Endodermal cell (in vitro differentiated cells): Measurements from ENCODE around the gene SAMD13. TPM values are rescaled to one million over a fixed set of nuclear protein-coding genes. Genes with fewer than 3 reads are reported as not detected.

Source experiments
- DNase-seq: peaks from one replicate; pipeline ENCODE4 v3.0.0-alpha.2; 2017
- H3K27ac ChIP-seq: 2 replicates; pipeline ENCODE4 v1.5.1; 2013; ENCODE audit warnings: mild to moderate bottlenecking, low read depth, low read length, moderate library complexity
- H3K27me3 ChIP-seq: 2 replicates; pipeline ENCODE4 v1.6.1; 2013; ENCODE audit warnings: mild to moderate bottlenecking, low read length, moderate library complexity; ENCODE audit not compliant: insufficient read depth, control insufficient read depth, poor library complexity, severe bottlenecking
- H3K36me3 ChIP-seq: 2 replicates; pipeline ENCODE4 v1.7.0; 2013; ENCODE audit warnings: mild to moderate bottlenecking, low read length, moderate library complexity; ENCODE audit not compliant: control insufficient read depth, insufficient read depth
- H3K4me1 ChIP-seq: one replicate; pipeline ENCODE4 v1.7.0; 2013; ENCODE audit warnings: low read length; ENCODE audit not compliant: control insufficient read depth, insufficient read depth
- H3K4me3 ChIP-seq: 2 replicates; pipeline ENCODE4 v1.5.1; 2013; ENCODE audit warnings: mild to moderate bottlenecking, low read length, moderate library complexity
- H3K9ac ChIP-seq: 2 replicates; pipeline ENCODE4 v1.6.1; 2013; ENCODE audit warnings: mild to moderate bottlenecking, low read length, moderate library complexity; ENCODE audit not compliant: poor library complexity, severe bottlenecking; ENCODE audit errors: extremely low read depth
- H3K9me3 ChIP-seq: 2 replicates; pipeline ENCODE4 v1.6.1; 2013; ENCODE audit warnings: mild to moderate bottlenecking, low read length, moderate library complexity; ENCODE audit not compliant: control insufficient read depth
- H3K27ac Mint-ChIP-seq: 2 replicates; pipeline ENCODE4 v1.8.0; 2020; ENCODE audit warnings: mixed read lengths
- H3K27me3 Mint-ChIP-seq: 2 replicates; pipeline ENCODE4 v1.8.0; 2021; ENCODE audit warnings: mild to moderate bottlenecking, mixed read lengths; ENCODE audit not compliant: insufficient read depth
- H3K36me3 Mint-ChIP-seq: 2 replicates; pipeline ENCODE4 v1.8.0; 2020; ENCODE audit warnings: low read depth, mixed read lengths
- H3K4me1 Mint-ChIP-seq: 2 replicates; pipeline ENCODE4 v1.8.0; 2020; ENCODE audit warnings: mixed read lengths
- H3K4me3 Mint-ChIP-seq: 2 replicates; pipeline ENCODE4 v1.8.0; 2020; ENCODE audit warnings: mild to moderate bottlenecking, moderate library complexity, mixed read lengths
- H3K9me3 Mint-ChIP-seq: 2 replicates; pipeline ENCODE4 v1.8.0; 2020; ENCODE audit warnings: mild to moderate bottlenecking, mixed read lengths
- CTCF ChIP-seq: fragments of 200-600 bp; sonication (generic); conservative IDR thresholded peaks from 2 replicates; pipeline ENCODE4 v1.5.0; 2021; ENCODE audit warnings: antibody characterized with exemption, mild to moderate bottlenecking
- WGBS, 2 experiments: methylation state at CpG; one replicate each; pipeline versions ENCODE4 v1.1.5 to v1.1.7; 2013; ENCODE audit warnings: missing lambda C conversion rate in 2 of 2, mixed read lengths in 1 of 2; ENCODE audit not compliant: insufficient coverage in 1 of 2, insufficient read length in 1 of 2; 5-methylcytosine and 5-hydroxymethylcytosine counted together
- total RNA-seq, 2 donors: library from RNA; stranded (reverse); fragmentation: NEBNext Ultra II Directional in 1 of 2; extraction: Animal tissue kit (Norgen Biotek cat#: 25700) in 1 of 2; gene quantifications; 2 replicates in 1 of 2; 3 replicates in 1 of 2; pipeline ENCODE4 v1.2.1, GENCODE V29; 2021

Gene SAMD13
- total RNA-seq, 2 donors from 2014 or later, result 1.8 to 2.5 TPM

- Mint-ChIP-seq H3K4me1 (no peaks in the 10 kb centered on the region), H3K4me3 (no peak overlapping the region), H3K27me3 (no peaks in the 10 kb centered on the region), H3K9me3 (no peaks in the 10 kb centered on the region), H3K36me3 (no peaks in the 10 kb centered on the region), H3K27ac (no peak overlapping the region)
- 94 to 96% methylated on average over 2 of the region's 2 CpGs for WGBS, 2 experiments
- H3K9ac ChIP-seq, result no peak overlapping the region
- H3K27me3 ChIP-seq, result no peaks in the 10 kb centered on the region
- H3K9me3 ChIP-seq, result no peaks in the 10 kb centered on the region
- H3K36me3 ChIP-seq, result no peaks in the 10 kb centered on the region
- TF ChIP-seq CTCF, result no peak
- DNase-seq, result no peak
- H3K4me3 ChIP-seq, result no peak overlapping the region
- H3K27ac ChIP-seq, result no peak overlapping the region
- no peaks in the 10 kb centered on the region for H3K4me1 ChIP-seq
These were observed 36.5 kb upstream of the SAMD13 start for GRCh38 chr1:84264961-84265360.

GRCh38 chr1:84265867-84266266, 35.6 kb upstream of the SAMD13 start:
- no peak for TF ChIP-seq CTCF
- DNase-seq, result no peak
- WGBS, 2 experiments, result 100% methylated on average over 2 of the region's 3 CpGs; no CpG with 5 or more reads in 1 of the 2 experiments
- Histone ChIP-seq H3K9ac (no peak overlapping the region), H3K4me3 (no peak overlapping the region), H3K27ac (no peak overlapping the region), H3K9me3 (no peaks in the 10 kb centered on the region), H3K27me3 (no peaks in the 10 kb centered on the region), H3K4me1 (no peaks in the 10 kb centered on the region), H3K36me3 (no peaks in the 10 kb centered on the region)
- H3K9me3 Mint-ChIP-seq, result no peaks in the 10 kb centered on the region
- H3K4me1 Mint-ChIP-seq, result peaks cover under 1% of the 10 kb centered on the region
- no peak overlapping the region for H3K27ac Mint-ChIP-seq
- no peaks in the 10 kb centered on the region for H3K27me3 Mint-ChIP-seq
- H3K4me3 Mint-ChIP-seq, result no peak overlapping the region
- H3K36me3 Mint-ChIP-seq, result no peaks in the 10 kb centered on the region

GRCh38 chr1:84266748-84267147, 34.8 kb upstream of the SAMD13 start:
- Mint-ChIP-seq H3K4me3 (no peak overlapping the region), H3K4me1 (peaks cover 10% of the 10 kb centered on the region)
- H3K36me3 ChIP-seq, result no peaks in the 10 kb centered on the region

More at GRCh38 chr1:84266748-84267147, 34.8 kb upstream of the SAMD13 start:
- Histone ChIP-seq H3K9ac (no peak overlapping the region), H3K9me3 (no peaks in the 10 kb centered on the region), H3K27me3 (no peaks in the 10 kb centered on the region), H3K4me1 (no peaks in the 10 kb centered on the region), H3K27ac (no peak overlapping the region), H3K4me3 (no peak overlapping the region)
- Mint-ChIP-seq H3K9me3 (no peaks in the 10 kb centered on the region), H3K27ac (no peak overlapping the region), H3K36me3 (no peaks in the 10 kb centered on the region), H3K27me3 (no peaks in the 10 kb centered on the region)
- TF ChIP-seq CTCF, result no peak
- 49% methylated on average over 1 of the region's 1 CpG; no CpG with 5 or more reads in 1 of the 2 experiments for WGBS, 2 experiments
- DNase-seq, result no peak
